ENCODE results near the gene CNKSR3. TPM values are rescaled to one million over a fixed set of nuclear protein-coding genes. Genes with fewer than 3 reads are reported as not detected.
"Not testable (repeated sequence)": the region's sequence is repeated elsewhere in the genome, so short reads cannot be mapped to it uniquely, and the experiment has no call there.

Gene CNKSR3
- total and polyA plus RNA-seq, 2 experiments from 2014 or later = 22.4 to 23.9 TPM

DNA sequence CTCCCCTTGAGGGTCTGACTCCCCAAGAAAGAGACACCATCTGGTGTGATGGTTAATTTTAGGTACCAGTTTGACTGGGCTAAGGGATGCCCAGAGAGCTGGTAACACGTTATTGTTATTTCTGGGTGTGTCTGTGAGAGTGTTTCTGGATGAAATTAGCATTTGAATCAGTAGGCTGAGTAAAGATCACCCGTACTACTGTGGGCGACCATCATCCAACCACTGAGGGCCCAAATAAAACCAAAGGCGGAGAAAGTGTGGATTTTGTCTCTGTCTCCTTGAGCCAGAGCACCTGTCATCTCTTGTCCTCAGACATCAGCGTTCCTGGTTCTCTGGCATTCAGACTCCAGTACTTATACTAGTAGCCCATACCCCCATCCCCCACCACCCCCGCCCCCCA is 7.9 kb upstream of the CNKSR3 start:
- H2AFZ ChIP-seq = no peak overlapping the region
- H3K4me2 ChIP-seq = no peak overlapping the region
- no peak overlapping the region for H3K4me3 ChIP-seq
- no peak for TF ChIP-seq EZH2phosphoT487 (IDR thresholded peaks at IDR 0.05; ENCODE audit: low read depth, severe bottlenecking, unreplicated experiment)
- TF ChIP-seq, protein P1, sequence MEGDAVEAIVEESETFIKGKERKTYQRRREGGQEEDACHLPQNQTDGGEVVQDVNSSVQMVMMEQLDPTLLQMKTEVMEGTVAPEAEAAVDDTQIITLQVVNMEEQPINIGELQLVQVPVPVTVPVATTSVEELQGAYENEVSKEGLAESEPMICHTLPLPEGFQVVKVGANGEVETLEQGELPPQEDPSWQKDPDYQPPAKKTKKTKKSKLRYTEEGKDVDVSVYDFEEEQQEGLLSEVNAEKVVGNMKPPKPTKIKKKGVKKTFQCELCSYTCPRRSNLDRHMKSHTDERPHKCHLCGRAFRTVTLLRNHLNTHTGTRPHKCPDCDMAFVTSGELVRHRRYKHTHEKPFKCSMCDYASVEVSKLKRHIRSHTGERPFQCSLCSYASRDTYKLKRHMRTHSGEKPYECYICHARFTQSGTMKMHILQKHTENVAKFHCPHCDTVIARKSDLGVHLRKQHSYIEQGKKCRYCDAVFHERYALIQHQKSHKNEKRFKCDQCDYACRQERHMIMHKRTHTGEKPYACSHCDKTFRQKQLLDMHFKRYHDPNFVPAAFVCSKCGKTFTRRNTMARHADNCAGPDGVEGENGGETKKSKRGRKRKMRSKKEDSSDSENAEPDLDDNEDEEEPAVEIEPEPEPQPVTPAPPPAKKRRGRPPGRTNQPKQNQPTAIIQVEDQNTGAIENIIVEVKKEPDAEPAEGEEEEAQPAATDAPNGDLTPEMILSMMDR (IDR thresholded peaks at IDR 0.05; ENCODE audit: poor library complexity) = no peak
- no peak for TF ChIP-seq EZH2 (IDR thresholded peaks at IDR 0.05; ENCODE audit: borderline replicate concordance)
- H3K27ac ChIP-seq = no peak overlapping the region
- H4K20me1 ChIP-seq (ENCODE audit: insufficient read depth, poor library complexity, severe bottlenecking) = no peaks in the 10 kb centered on the region
- DNase-seq (ENCODE audit: low spot score) = no peak
- H3K4me1 ChIP-seq (ENCODE audit: insufficient read depth) = peaks cover 12% of the 10 kb centered on the region
- H3K27me3 ChIP-seq = no peaks in the 10 kb centered on the region
- no peaks in the 10 kb centered on the region for H3K9me2 ChIP-seq (replicated peaks; ENCODE audit: insufficient read depth)
- no peaks in the 10 kb centered on the region for H3K9me3 ChIP-seq (ENCODE audit: low read depth)
- WGBS (ENCODE audit: low lambda C conversion rate, missing lambda C conversion rate) = 71% methylated on average over 6 of the region's 6 CpGs
- no peaks in the 10 kb centered on the region for H3K79me2 ChIP-seq
- H3K36me3 ChIP-seq (replicated peaks; ENCODE audit: insufficient read depth, low read depth) = no peaks in the 10 kb centered on the region

- Histone ChIP-seq H3K36me3 (replicated peaks; ENCODE audit: insufficient read depth, low read depth) (no peaks in the 10 kb centered on the region), H2AFZ (no peak overlapping the region), H3K27ac (peak overlapping the region; percentile 13), H3K9me2 (replicated peaks; ENCODE audit: insufficient read depth) (no peaks in the 10 kb centered on the region), H4K20me1 (ENCODE audit: insufficient read depth, poor library complexity, severe bottlenecking) (no peaks in the 10 kb centered on the region), H3K27me3 (no peaks in the 10 kb centered on the region), H3K4me3 (no peak overlapping the region), H3K4me1 (ENCODE audit: insufficient read depth) (peaks cover 28% of the 10 kb centered on the region), H3K9me3 (ENCODE audit: low read depth) (no peaks in the 10 kb centered on the region), H3K79me2 (no peaks in the 10 kb centered on the region), H3K4me2 (peak overlapping the region; percentile 43)
- TF ChIP-seq, protein P1 (IDR thresholded peaks at IDR 0.05; ENCODE audit: poor library complexity) = no peak
- TF ChIP-seq EZH2phosphoT487 (IDR thresholded peaks at IDR 0.05; ENCODE audit: low read depth, severe bottlenecking, unreplicated experiment) = no peak
- 88% methylated on average over 5 of the region's 5 CpGs for WGBS (ENCODE audit: low lambda C conversion rate, missing lambda C conversion rate)
- no peak for DNase-seq (ENCODE audit: low spot score)
Observed at GRCh38 chr6:154516276-154516675, 5.8 kb upstream of the CNKSR3 start.

DNA sequence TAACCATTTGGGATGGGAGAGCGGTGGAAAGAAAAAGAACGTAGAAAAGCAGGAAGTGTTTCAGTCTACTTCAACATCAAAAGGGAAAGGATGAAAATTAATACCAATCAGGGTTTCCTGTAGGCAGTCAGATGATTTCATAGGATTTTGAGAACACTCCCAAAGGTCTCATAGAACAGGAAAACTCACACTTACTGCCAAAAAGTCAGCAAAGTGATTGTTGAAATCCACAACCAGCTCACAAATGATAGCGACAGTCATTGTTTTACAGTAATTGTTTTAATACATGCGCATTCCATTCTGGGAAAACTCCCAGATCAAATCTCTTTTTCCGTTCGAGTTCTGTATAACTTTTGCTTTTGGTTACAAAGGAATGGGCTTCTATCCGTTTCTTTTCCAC is 5.3 kb upstream of the CNKSR3 start:
- Histone ChIP-seq H3K36me3 (replicated peaks; ENCODE audit: insufficient read depth, low read depth) (no peaks in the 10 kb centered on the region), H4K20me1 (ENCODE audit: insufficient read depth, poor library complexity, severe bottlenecking) (no peaks in the 10 kb centered on the region), H3K9me2 (replicated peaks; ENCODE audit: insufficient read depth) (no peaks in the 10 kb centered on the region), H2AFZ (peak overlapping the region; percentile 31), H3K27ac (peak overlapping the region; percentile 13), H3K4me2 (peak overlapping the region; percentile 43), H3K4me1 (ENCODE audit: insufficient read depth) (peaks cover 32% of the 10 kb centered on the region), H3K9me3 (ENCODE audit: low read depth) (no peaks in the 10 kb centered on the region), H3K79me2 (no peaks in the 10 kb centered on the region), H3K4me3 (no peak overlapping the region), H3K27me3 (no peaks in the 10 kb centered on the region)
- DNase-seq (ENCODE audit: low spot score) = no peak
- TF ChIP-seq EZH2phosphoT487 (IDR thresholded peaks at IDR 0.05; ENCODE audit: low read depth, severe bottlenecking, unreplicated experiment) (no peak), EZH2 (IDR thresholded peaks at IDR 0.05; ENCODE audit: borderline replicate concordance) (no peak)
- TF ChIP-seq, protein P1 (IDR thresholded peaks at IDR 0.05; ENCODE audit: poor library complexity) = no peak
- 60% methylated on average over 7 of the region's 7 CpGs for WGBS (ENCODE audit: low lambda C conversion rate, missing lambda C conversion rate)

DNA sequence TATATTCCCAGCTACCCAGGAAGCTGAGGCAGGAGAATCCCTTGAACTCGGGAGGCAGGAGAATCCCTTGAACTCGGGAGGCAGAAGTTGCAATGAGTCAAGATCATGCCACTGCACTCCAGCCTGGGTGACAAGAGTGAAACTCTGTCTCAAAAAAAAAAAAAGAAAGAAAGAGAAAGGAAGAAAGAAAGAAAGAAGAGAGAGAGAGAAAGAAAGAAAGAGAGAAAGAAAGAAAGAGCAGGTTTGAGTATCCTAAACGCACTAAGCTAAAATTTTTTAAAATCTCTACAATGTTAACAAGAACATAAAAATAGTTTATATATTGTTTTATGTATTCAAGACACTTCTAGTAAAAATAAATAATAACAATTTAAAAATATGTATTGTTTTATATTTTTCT is 4.6 kb upstream of the CNKSR3 start:
- DNase-seq (ENCODE audit: low spot score); H3K4me3 ChIP-seq; H2AFZ ChIP-seq; H3K9me2 ChIP-seq (replicated peaks; ENCODE audit: insufficient read depth); H3K27me3 ChIP-seq; H3K27ac ChIP-seq; H3K9me3 ChIP-seq (ENCODE audit: low read depth); H3K36me3 ChIP-seq (replicated peaks; ENCODE audit: insufficient read depth, low read depth); H3K79me2 ChIP-seq; H4K20me1 ChIP-seq (ENCODE audit: insufficient read depth, poor library complexity, severe bottlenecking); H3K4me2 ChIP-seq: not testable (repeated sequence)
- peaks cover 26% of the 10 kb centered on the region for H3K4me1 ChIP-seq (ENCODE audit: insufficient read depth)
- 100% methylated on average over 3 of the region's 3 CpGs for WGBS (ENCODE audit: low lambda C conversion rate, missing lambda C conversion rate)

Measured in hepatocyte (in vitro differentiated cells).